Measurements from ENCODE around the gene GOLIM4. TPM values are rescaled to one million over a fixed set of nuclear protein-coding genes. Genes with fewer than 3 reads are reported as not detected.
A peak's percentile ranks its signal among the peaks of the same experiment; 100 is the strongest.

Gene GOLIM4
- total and polyA plus RNA-seq, 7 donors, result 8.6 to 34.1 (median 13.4) TPM

DNA sequence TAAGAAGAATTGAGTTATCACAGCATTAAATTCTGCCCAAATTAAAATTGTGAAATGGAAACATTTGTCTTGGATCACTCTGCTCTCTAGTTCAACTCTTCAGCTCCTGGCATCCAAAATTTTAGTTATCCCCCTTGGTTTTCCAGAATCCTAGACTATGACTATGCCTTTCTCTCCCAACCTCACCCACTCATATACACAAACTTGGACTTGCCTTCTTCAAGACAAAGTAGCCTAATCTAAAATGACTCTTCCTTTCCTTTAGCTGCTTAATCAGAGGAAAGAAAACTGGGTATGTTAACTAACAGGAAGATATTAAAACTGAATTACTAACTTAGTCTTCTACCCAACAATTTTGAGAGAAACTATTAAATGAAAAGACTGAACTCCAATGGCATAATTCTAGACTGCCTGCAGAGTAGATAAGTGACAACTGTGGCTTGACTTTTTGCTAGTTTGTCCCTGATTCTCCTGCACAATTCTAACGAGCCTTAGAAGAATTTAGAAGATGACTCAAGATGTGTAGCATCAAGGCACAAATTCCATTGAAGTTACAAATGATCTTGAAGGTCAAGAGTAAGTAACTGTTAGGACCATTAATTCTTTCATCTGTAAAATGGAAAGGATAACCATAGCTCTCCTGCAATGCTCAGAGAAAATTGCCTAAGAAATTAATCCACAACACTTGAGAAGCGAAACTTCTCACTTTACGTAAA, 5.2 kb upstream of the GOLIM4 start:
- no peak overlapping the region for H3K4me3 ChIP-seq
- 84 to 86% (median 84%) methylated on average over 3 of the region's 3 CpGs for WGBS, 3 donors
- H3K27ac ChIP-seq, result no peak overlapping the region
- TF ChIP-seq, protein P1, sequence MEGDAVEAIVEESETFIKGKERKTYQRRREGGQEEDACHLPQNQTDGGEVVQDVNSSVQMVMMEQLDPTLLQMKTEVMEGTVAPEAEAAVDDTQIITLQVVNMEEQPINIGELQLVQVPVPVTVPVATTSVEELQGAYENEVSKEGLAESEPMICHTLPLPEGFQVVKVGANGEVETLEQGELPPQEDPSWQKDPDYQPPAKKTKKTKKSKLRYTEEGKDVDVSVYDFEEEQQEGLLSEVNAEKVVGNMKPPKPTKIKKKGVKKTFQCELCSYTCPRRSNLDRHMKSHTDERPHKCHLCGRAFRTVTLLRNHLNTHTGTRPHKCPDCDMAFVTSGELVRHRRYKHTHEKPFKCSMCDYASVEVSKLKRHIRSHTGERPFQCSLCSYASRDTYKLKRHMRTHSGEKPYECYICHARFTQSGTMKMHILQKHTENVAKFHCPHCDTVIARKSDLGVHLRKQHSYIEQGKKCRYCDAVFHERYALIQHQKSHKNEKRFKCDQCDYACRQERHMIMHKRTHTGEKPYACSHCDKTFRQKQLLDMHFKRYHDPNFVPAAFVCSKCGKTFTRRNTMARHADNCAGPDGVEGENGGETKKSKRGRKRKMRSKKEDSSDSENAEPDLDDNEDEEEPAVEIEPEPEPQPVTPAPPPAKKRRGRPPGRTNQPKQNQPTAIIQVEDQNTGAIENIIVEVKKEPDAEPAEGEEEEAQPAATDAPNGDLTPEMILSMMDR (IDR thresholded peaks at IDR 0.05), result no peak
- H3K27me3 ChIP-seq (ENCODE audit: insufficient read depth in 3 of 3, low read length in 2 of 3), result no peaks in the 10 kb centered on the region
- no peaks in the 10 kb centered on the region for H3K36me3 ChIP-seq (ENCODE audit: insufficient read depth in 1 of 2, low read depth in 1 of 2)
- no peaks in the 10 kb centered on the region for H3K9me3 ChIP-seq
- H3K4me1 ChIP-seq, result peaks cover 6% of the 10 kb centered on the region
- DNase-seq (no peak), ATAC-seq (no peak)
- intact Hi-C loops (cut with DNase I), result no loop called here

DNA sequence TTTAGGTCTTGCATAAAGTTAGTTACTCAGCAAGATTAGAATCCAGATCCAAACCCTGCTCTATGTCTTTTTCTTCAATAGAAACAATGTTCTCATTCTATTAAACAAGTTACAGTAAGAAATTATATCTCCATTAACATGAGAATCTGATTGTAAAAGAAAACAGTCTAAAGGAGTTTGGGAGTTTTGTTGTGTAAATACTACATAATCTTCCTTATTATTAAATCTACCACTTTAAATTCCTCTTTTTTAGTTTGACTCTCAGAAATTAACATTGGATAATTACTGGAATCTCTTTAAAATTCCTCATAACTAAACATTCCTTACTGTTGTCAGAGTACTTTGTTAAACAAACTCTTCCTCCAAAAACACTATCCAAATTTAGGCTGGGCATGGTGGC, 1.7 kb upstream of the GOLIM4 start:
- no peaks in the 10 kb centered on the region for H3K36me3 ChIP-seq (ENCODE audit: insufficient read depth in 1 of 2, low read depth in 1 of 2)
- intact Hi-C loops (cut with DNase I), result loop anchor here in 1 of 2 donors (5.0 kb wide), 1 partner anchor 65 kb away; no protein-coding TSS in a partner anchor
- no peak overlapping the region for H3K4me3 ChIP-seq
- H3K4me1 ChIP-seq, result peaks cover 15% of the 10 kb centered on the region
- DNase-seq (no peak), ATAC-seq (no peak)
- TF ChIP-seq, protein P1 (IDR thresholded peaks at IDR 0.05), result no peak
- no peaks in the 10 kb centered on the region for H3K9me3 ChIP-seq
- H3K27me3 ChIP-seq (ENCODE audit: insufficient read depth in 3 of 3, low read length in 2 of 3), result no peaks in the 10 kb centered on the region
- no peak overlapping the region for H3K27ac ChIP-seq

DNA sequence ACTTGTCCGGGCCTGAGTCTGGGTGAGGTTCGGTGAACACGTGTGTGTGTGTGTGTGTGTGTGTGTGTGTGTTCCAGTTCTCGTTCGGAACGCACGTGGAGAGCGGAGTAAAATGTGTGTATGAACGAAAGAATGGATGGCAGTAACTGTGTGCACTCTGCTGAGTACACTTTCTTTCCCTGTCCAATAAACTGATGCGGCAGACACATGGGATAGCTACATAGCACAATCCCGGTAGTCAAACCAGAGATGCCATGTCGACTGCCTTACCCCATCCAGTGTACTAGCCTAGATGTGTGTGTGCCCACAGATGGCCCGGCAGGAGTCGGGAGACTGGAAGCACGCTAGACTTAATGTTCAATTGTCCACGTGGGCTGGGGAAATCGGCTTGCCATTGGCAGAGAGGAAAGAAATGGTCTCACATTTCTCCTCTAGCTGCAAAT, 507 bp upstream of the GOLIM4 start:
- Histone ChIP-seq H3K4me1 (peaks cover 25% of the 10 kb centered on the region), H3K27me3 (ENCODE audit: insufficient read depth in 3 of 3, low read length in 2 of 3) (no peaks in the 10 kb centered on the region), H3K27ac (peak overlapping the region; percentile 95), H3K4me3 (peak overlapping the region; percentile 92), H3K36me3 (ENCODE audit: insufficient read depth in 1 of 2, low read depth in 1 of 2) (no peaks in the 10 kb centered on the region), H3K9me3 (no peaks in the 10 kb centered on the region)
- ATAC-seq (peak; percentile 60 to 69 (median 66)), DNase-seq (peak; percentile 61 to 75)
- WGBS, 3 donors, result 0 to 1% (median 0%) methylated on average over 17 of the region's 17 CpGs
- TF ChIP-seq, protein P1 (IDR thresholded peaks at IDR 0.05), result no peak
- intact Hi-C loops (cut with DNase I), result loop anchor here in 1 of 2 donors (5.0 kb wide), 1 partner anchor 66 kb away; no protein-coding TSS in a partner anchor

DNA sequence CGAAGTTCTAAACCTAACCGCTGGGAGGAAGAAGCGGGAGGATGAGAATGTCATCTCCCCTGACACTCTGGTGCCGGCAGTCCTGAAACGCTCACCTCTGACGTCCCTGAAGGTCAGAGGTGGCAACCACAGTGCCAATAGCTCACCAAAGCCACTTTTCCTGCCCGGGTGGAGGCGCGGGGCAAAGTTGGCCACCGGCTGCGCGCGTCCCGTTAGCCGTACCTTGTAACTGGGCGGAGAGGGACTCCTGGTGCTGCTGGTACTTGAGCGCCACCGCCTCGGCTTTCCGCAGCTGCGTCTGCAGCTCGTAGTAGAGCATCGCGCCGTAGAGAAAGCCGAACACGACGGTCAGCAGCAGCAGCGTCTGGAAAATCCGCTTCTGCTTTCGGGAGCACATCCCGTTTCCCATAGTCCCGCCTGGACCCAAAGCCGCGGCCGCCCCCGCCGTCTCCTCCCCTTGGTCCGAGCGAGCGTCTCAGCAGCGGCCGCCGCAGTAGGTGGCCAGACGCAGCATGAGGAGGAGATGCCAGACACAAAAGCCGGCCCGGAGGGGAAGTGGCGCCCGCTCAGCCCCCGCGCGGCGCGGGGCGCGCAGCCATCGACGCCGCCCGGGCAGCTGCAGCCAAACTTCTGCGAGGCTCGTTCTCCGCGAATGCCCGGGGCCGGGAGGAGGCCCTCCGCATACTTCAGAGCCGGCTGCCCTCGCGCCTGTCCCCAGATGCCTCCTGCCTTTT, 680 bp downstream of the GOLIM4 start:
- Histone ChIP-seq H3K4me1 (peaks cover 36% of the 10 kb centered on the region), H3K27ac (peak overlapping the region; percentile 95), H3K4me3 (peak overlapping the region; percentile 92), H3K9me3 (no peaks in the 10 kb centered on the region), H3K27me3 (ENCODE audit: insufficient read depth in 3 of 3, low read length in 2 of 3) (no peaks in the 10 kb centered on the region), H3K36me3 (ENCODE audit: insufficient read depth in 1 of 2, low read depth in 1 of 2) (no peaks in the 10 kb centered on the region)
- TF ChIP-seq, protein P1 (IDR thresholded peaks at IDR 0.05), result peak; percentile 41
- intact Hi-C loops (cut with DNase I), result loop anchor here (2.0 to 5.0 kb wide), 4 partner anchors 38 to 67 kb away; no protein-coding TSS in a partner anchor
- 0% methylated on average over 36 to 70 of the region's 70 CpGs for WGBS, 3 donors
- ATAC-seq (peak; percentile 43 to 59 (median 48)), DNase-seq (peak; percentile 66 to 72)

All from psoas muscle (tissue), 8 donors.